Breast epithelium (tissue), 4 donors: ENCODE results near the gene SYN1. TPM values are rescaled to one million over a fixed set of nuclear protein-coding genes. Genes with fewer than 3 reads are reported as not detected.

ENCODE experiments used
- DNase-seq, 2 donors: peaks; one replicate each; pipeline ENCODE4 v3.0.0-alpha.2; 2019; ENCODE audit warnings: low spot score in 2 of 2
- H3K27ac ChIP-seq, 2 donors: fragments of 200-600 bp; sonication (generic) in 1 of 2; one replicate each; pipeline ENCODE4 v1.5.1; 2016 to 2019; ENCODE audit warnings: mild to moderate bottlenecking in 1 of 2
- H3K27me3 ChIP-seq, 2 donors: fragments of 200-600 bp; sonication (generic) in 1 of 2; one replicate each; pipeline versions ENCODE4 v1.5.1 to v1.6.0; 2017 to 2019; ENCODE audit warnings: control low read depth in 1 of 2, mild to moderate bottlenecking in 1 of 2
- H3K36me3 ChIP-seq: fragments of 200-600 bp; one replicate; pipeline ENCODE4 v1.5.1; 2019
- H3K4me1 ChIP-seq, 2 donors: fragments of 200-600 bp; sonication (generic); one replicate each; pipeline ENCODE4 v1.5.1; 2016 to 2019; ENCODE audit warnings: control low read depth in 1 of 2
- H3K4me3 ChIP-seq, 3 donors: fragments of 200-600 bp; sonication (generic); 1 replicate in 2 of 3; 2 replicates in 1 of 3; pipeline ENCODE4 v1.5.1; 2016 to 2019; ENCODE audit warnings: mild to moderate bottlenecking in 3 of 3, moderate library complexity in 2 of 3
- H3K9me3 ChIP-seq, 2 donors: fragments of 200-600 bp; sonication (generic) in 1 of 2; one replicate each; pipeline ENCODE4 v1.5.1; 2016 to 2019; ENCODE audit warnings: control low read depth in 1 of 2
- CTCF ChIP-seq, 3 donors: fragments of 450-650 bp; IDR thresholded peaks; one replicate each; pipeline ENCODE4 v1.5.1; 2016 to 2017; ENCODE audit warnings: antibody characterized with exemption in 3 of 3, mild to moderate bottlenecking in 3 of 3, moderate library complexity in 3 of 3
- POLR2A ChIP-seq: fragments of 450-650 bp; IDR thresholded peaks from one replicate; pipeline ENCODE4 v1.6.1; 2016; ENCODE audit warnings: antibody characterized with exemption, mild to moderate bottlenecking, moderate library complexity
- POLR2AphosphoS5 ChIP-seq, 3 donors: sonication (generic); formaldehyde crosslinking; IDR thresholded peaks; one replicate each; pipeline ENCODE4 v1.6.1; 2017; ENCODE audit warnings: antibody characterized with exemption in 3 of 3
- intact Hi-C: fragments of 100-400 bp; cut with DNase I; formaldehyde crosslinking; loops from one replicate; pipeline ENCODE4 v1.15.1; 2023; ENCODE audit warnings: low total_unique reads
- total RNA-seq, 3 donors: library from RNA; depleted of rRNA; stranded (reverse); fragments of >200 nt; gene quantifications; one replicate each; pipeline ENCODE4 v1.1.0, GENCODE V29; 2016

The SYN1 gene
- total RNA-seq, 3 donors from 2014 or later = not detected

- Histone ChIP-seq H3K4me1 (no peaks in the 10 kb centered on the region), H3K27me3 (peaks cover 0 to 30% of the 10 kb centered on the region in 2 donors), H3K4me3 (no peak overlapping the region), H3K36me3 (no peaks in the 10 kb centered on the region), H3K9me3 (peaks cover 0 to 4% of the 10 kb centered on the region in 2 donors), H3K27ac (no peak overlapping the region)
- DNase-seq = no peak
- intact Hi-C loops = no loop called here
- no peak for TF ChIP-seq CTCF (IDR thresholded peaks at IDR 0.05)
- TF ChIP-seq POLR2A = no peak
- TF ChIP-seq POLR2AphosphoS5 (IDR thresholded peaks at IDR 0.05) = no peak
Observed at GRCh38 chrX:47590984-47591383, 28.7 kb downstream of the SYN1 start.

GRCh38 chrX:47587906-47588735, 31.5 kb downstream of the SYN1 start:
- Histone ChIP-seq H3K9me3 (no peaks in the 10 kb centered on the region), H3K4me1 (no peaks in the 10 kb centered on the region), H3K36me3 (no peaks in the 10 kb centered on the region), H3K27ac (no peak overlapping the region), H3K4me3 (no peak overlapping the region), H3K27me3 (peaks cover 0 to 27% of the 10 kb centered on the region in 2 donors)
- TF ChIP-seq CTCF (IDR thresholded peaks at IDR 0.05) (no peak), POLR2AphosphoS5 (IDR thresholded peaks at IDR 0.05) (no peak), POLR2A (no peak)
- intact Hi-C loops = loop anchor here (5.0 kb wide), 1 partner anchor 61 kb away; no protein-coding TSS in a partner anchor
- DNase-seq = no peak

- Histone ChIP-seq H3K36me3 (no peaks in the 10 kb centered on the region), H3K27me3 (peaks cover 0 to 27% of the 10 kb centered on the region in 2 donors), H3K9me3 (no peaks in the 10 kb centered on the region), H3K4me3 (no peak overlapping the region), H3K27ac (no peak overlapping the region), H3K4me1 (no peaks in the 10 kb centered on the region)
- TF ChIP-seq CTCF (IDR thresholded peaks at IDR 0.05) = no peak
- no peak for TF ChIP-seq POLR2AphosphoS5 (IDR thresholded peaks at IDR 0.05)
- TF ChIP-seq POLR2A = no peak
- intact Hi-C loops = loop anchor here (5.0 kb wide), 1 partner anchor 60 kb away; no protein-coding TSS in a partner anchor
- DNase-seq = no peak
Observed at GRCh38 chrX:47587091-47587891, 32.4 kb downstream of the SYN1 start.

- no peaks in the 10 kb centered on the region for H3K4me1 ChIP-seq
- DNase-seq = no peak
Observed at GRCh38 chrX:47586043-47586787, 33.4 kb downstream of the SYN1 start.

More at GRCh38 chrX:47586043-47586787, 33.4 kb downstream of the SYN1 start:
- H3K36me3 ChIP-seq = no peaks in the 10 kb centered on the region
- H3K27me3 ChIP-seq = peaks cover 0 to 27% of the 10 kb centered on the region in 2 donors
- peak overlapping the region in 1 of 2 donors; percentile 14 for H3K27ac ChIP-seq
- H3K4me3 ChIP-seq = no peak overlapping the region
- intact Hi-C loops = loop anchor here (5.0 kb wide), 1 partner anchor 59 kb away; no protein-coding TSS in a partner anchor
- no peaks in the 10 kb centered on the region for H3K9me3 ChIP-seq
- TF ChIP-seq POLR2AphosphoS5 (IDR thresholded peaks at IDR 0.05) (no peak), POLR2A (no peak), CTCF (IDR thresholded peaks at IDR 0.05) (no peak)
